Astrocyte (in vitro differentiated cells and primary cell): ENCODE results near the gene TCP1.

Experiments
- EZH2 ChIP-seq: IDR thresholded peaks from 2 replicates; pipeline ENCODE4 v1.6.1; 2012; ENCODE audit warnings: mild to moderate bottlenecking, low read length, inconsistent platforms; ENCODE audit not compliant: insufficient read depth
- TF ChIP-seq, protein P1 (sequence below): IDR thresholded peaks from 2 replicates; pipeline ENCODE4 v1.5.1; 2011; ENCODE audit warnings: low read depth, mild to moderate bottlenecking, inconsistent platforms, low read length, moderate library complexity; ENCODE audit not compliant: insufficient read depth

GRCh38 chr6:159829526-159829925 is 40.1 kb upstream of the TCP1 start:
- TF ChIP-seq, protein P1, sequence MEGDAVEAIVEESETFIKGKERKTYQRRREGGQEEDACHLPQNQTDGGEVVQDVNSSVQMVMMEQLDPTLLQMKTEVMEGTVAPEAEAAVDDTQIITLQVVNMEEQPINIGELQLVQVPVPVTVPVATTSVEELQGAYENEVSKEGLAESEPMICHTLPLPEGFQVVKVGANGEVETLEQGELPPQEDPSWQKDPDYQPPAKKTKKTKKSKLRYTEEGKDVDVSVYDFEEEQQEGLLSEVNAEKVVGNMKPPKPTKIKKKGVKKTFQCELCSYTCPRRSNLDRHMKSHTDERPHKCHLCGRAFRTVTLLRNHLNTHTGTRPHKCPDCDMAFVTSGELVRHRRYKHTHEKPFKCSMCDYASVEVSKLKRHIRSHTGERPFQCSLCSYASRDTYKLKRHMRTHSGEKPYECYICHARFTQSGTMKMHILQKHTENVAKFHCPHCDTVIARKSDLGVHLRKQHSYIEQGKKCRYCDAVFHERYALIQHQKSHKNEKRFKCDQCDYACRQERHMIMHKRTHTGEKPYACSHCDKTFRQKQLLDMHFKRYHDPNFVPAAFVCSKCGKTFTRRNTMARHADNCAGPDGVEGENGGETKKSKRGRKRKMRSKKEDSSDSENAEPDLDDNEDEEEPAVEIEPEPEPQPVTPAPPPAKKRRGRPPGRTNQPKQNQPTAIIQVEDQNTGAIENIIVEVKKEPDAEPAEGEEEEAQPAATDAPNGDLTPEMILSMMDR = no peak
- no peak for TF ChIP-seq EZH2
